Measurements from ENCODE around the gene CAMTA2.

GRCh38 chr17:4956493-4957061 lies 30.9 kb downstream of the CAMTA2 start:
- TF ChIP-seq CTCF (IDR thresholded peaks at IDR 0.05; ENCODE audit: low read length) (peak; percentile 53), EZH2 (optimal IDR thresholded peaks at IDR 0.05; ENCODE audit: low read depth, low read length) (no peak)
